Activated naive CD4-positive, alpha-beta T cell treated with anti-CD3 and anti-CD28 coated beads for 36 hours (primary cell): ENCODE data around the gene KIAA1191. TPM values are rescaled to one million over a fixed set of nuclear protein-coding genes. Genes with fewer than 3 reads are reported as not detected.

Experiments
- CTCF ChIA-PET: fragments of 350-600 bp; sonication (Branson Sonifier 250); formaldehyde crosslinking; loops from one replicate; lab custom pipeline; 2021; ENCODE audit warnings: antibody characterized with exemption; lab: Charles Lee
- DNase-seq: peaks from one replicate; pipeline ENCODE4 v3.0.0-alpha.2; 2020
- H3K27ac Mint-ChIP-seq: one replicate; pipeline ENCODE4 v1.8.0; 2021; ENCODE audit warnings: mild to moderate bottlenecking, mixed read lengths
- H3K27me3 Mint-ChIP-seq: one replicate; pipeline ENCODE4 v1.8.0; 2021; ENCODE audit warnings: low read depth, mixed read lengths
- H3K36me3 Mint-ChIP-seq: one replicate; pipeline ENCODE4 v1.8.0; 2021; ENCODE audit warnings: low read depth, mixed read lengths
- H3K4me1 Mint-ChIP-seq: one replicate; pipeline ENCODE4 v1.8.0; 2021; ENCODE audit warnings: low read depth, mixed read lengths
- H3K4me3 Mint-ChIP-seq: one replicate; pipeline ENCODE4 v1.8.0; 2021; ENCODE audit warnings: mild to moderate bottlenecking, moderate library complexity, mixed read lengths
- H3K9me3 Mint-ChIP-seq: one replicate; pipeline ENCODE4 v1.8.0; 2021; ENCODE audit warnings: mixed read lengths
- intact Hi-C: fragments of 100-400 bp; cut with micrococcal nuclease; formaldehyde crosslinking; loops from one replicate; pipeline ENCODE4 v1.15.1; 2023
- total RNA-seq, 2 experiments: library from RNA; stranded (reverse); gene quantifications; one replicate each; pipeline ENCODE4 v1.2.3, GENCODE V29; 2021

Gene KIAA1191
- total RNA-seq, 2 experiments from 2014 or later, result 33.5 to 33.7 TPM

GRCh38 chr5:176397736-176398420 is 36.3 kb upstream of the KIAA1191 start:
- H3K4me1 Mint-ChIP-seq, result no peaks in the 10 kb centered on the region
- no peak for DNase-seq
- peaks cover 6% of the 10 kb centered on the region for H3K36me3 Mint-ChIP-seq
- no peaks in the 10 kb centered on the region for H3K27me3 Mint-ChIP-seq
- intact Hi-C loops, result no loop called here
- H3K9me3 Mint-ChIP-seq, result no peaks in the 10 kb centered on the region
- H3K4me3 Mint-ChIP-seq, result no peak overlapping the region
- CTCF ChIA-PET, result no interaction called here
- H3K27ac Mint-ChIP-seq, result no peak overlapping the region

GRCh38 chr5:176396330-176396729 is 34.8 kb upstream of the KIAA1191 start:
- peaks cover 8% of the 10 kb centered on the region for H3K36me3 Mint-ChIP-seq
- H3K4me1 Mint-ChIP-seq, result no peaks in the 10 kb centered on the region
- intact Hi-C loops, result no loop called here
- H3K27ac Mint-ChIP-seq, result no peak overlapping the region
- H3K27me3 Mint-ChIP-seq, result no peaks in the 10 kb centered on the region
- no peaks in the 10 kb centered on the region for H3K9me3 Mint-ChIP-seq
- CTCF ChIA-PET, result no interaction called here
- DNase-seq, result no peak
- H3K4me3 Mint-ChIP-seq, result no peak overlapping the region

GRCh38 chr5:176394881-176395675 is 33.5 kb upstream of the KIAA1191 start:
- Mint-ChIP-seq H3K36me3 (peaks cover 14% of the 10 kb centered on the region), H3K27me3 (no peaks in the 10 kb centered on the region), H3K9me3 (no peaks in the 10 kb centered on the region), H3K4me1 (peaks cover 2% of the 10 kb centered on the region), H3K27ac (no peak overlapping the region), H3K4me3 (no peak overlapping the region)
- CTCF ChIA-PET, result no interaction called here
- DNase-seq, result no peak
- intact Hi-C loops, result no loop called here

GRCh38 chr5:176394096-176394495 is 32.5 kb upstream of the KIAA1191 start:
- Mint-ChIP-seq H3K36me3 (peaks cover 19% of the 10 kb centered on the region), H3K9me3 (no peaks in the 10 kb centered on the region), H3K4me1 (peaks cover 8% of the 10 kb centered on the region), H3K27me3 (no peaks in the 10 kb centered on the region), H3K4me3 (no peak overlapping the region), H3K27ac (no peak overlapping the region)
- DNase-seq, result no peak
- CTCF ChIA-PET, result no interaction called here
- intact Hi-C loops, result no loop called here

GRCh38 chr5:176392526-176392925 is 31.0 kb upstream of the KIAA1191 start:
- H3K27ac Mint-ChIP-seq, result no peak overlapping the region
- intact Hi-C loops, result no loop called here
- peaks cover 22% of the 10 kb centered on the region for H3K36me3 Mint-ChIP-seq
- H3K9me3 Mint-ChIP-seq, result no peaks in the 10 kb centered on the region
- no peaks in the 10 kb centered on the region for H3K27me3 Mint-ChIP-seq
- no peak overlapping the region for H3K4me3 Mint-ChIP-seq
- peaks cover 8% of the 10 kb centered on the region for H3K4me1 Mint-ChIP-seq
- no peak for DNase-seq
- CTCF ChIA-PET, result no interaction called here

GRCh38 chr5:176391999-176392398 is 30.4 kb upstream of the KIAA1191 start:
- Mint-ChIP-seq H3K4me3 (no peak overlapping the region), H3K36me3 (peaks cover 27% of the 10 kb centered on the region), H3K4me1 (peaks cover 12% of the 10 kb centered on the region), H3K27ac (no peak overlapping the region), H3K9me3 (no peaks in the 10 kb centered on the region), H3K27me3 (no peaks in the 10 kb centered on the region)
- no peak for DNase-seq
- CTCF ChIA-PET, result interaction anchor here (0.9 kb wide), 1 partner anchor 15 kb away, joined by 3 read pairs; no protein-coding TSS in a partner anchor
- intact Hi-C loops, result no loop called here

- Mint-ChIP-seq H3K4me3 (no peak overlapping the region), H3K4me1 (peaks cover 17% of the 10 kb centered on the region), H3K27ac (no peak overlapping the region), H3K27me3 (no peaks in the 10 kb centered on the region), H3K36me3 (peaks cover 32% of the 10 kb centered on the region), H3K9me3 (no peaks in the 10 kb centered on the region)
- CTCF ChIA-PET, result interaction anchor here (0.9 kb wide), 1 partner anchor 16 kb away, joined by 3 read pairs; no protein-coding TSS in a partner anchor
- no peak for DNase-seq
- intact Hi-C loops, result no loop called here
Observed at GRCh38 chr5:176391479-176391878, 29.9 kb upstream of the KIAA1191 start.

GRCh38 chr5:176389135-176390123 is 27.9 kb upstream of the KIAA1191 start:
- peak overlapping the region; percentile 100 for H3K27ac Mint-ChIP-seq
- peak overlapping the region; percentile 100 for H3K4me3 Mint-ChIP-seq
- intact Hi-C loops, result loop anchor here (1.0 to 5.0 kb wide), 4 partner anchors 27 to 1038 kb away; partner anchors contain the start of genes CLTB, GRK6, KIAA1191 and UIMC1
- H3K9me3 Mint-ChIP-seq, result no peaks in the 10 kb centered on the region
- H3K27me3 Mint-ChIP-seq, result no peaks in the 10 kb centered on the region
- CTCF ChIA-PET, result no interaction called here
- peaks cover 50% of the 10 kb centered on the region for H3K36me3 Mint-ChIP-seq
- DNase-seq, result no peak
- peaks cover 33% of the 10 kb centered on the region for H3K4me1 Mint-ChIP-seq

GRCh38 chr5:176388444-176389134 is 27.0 kb upstream of the KIAA1191 start, which contains the start of the genes HIGD2A and NOP16:
HIGD2A (plus strand) TSS chr5:176388751; CDS start chr5:176388820, 69 bp downstream.
NOP16 (minus strand) TSS chr5:176388598; CDS start chr5:176388539, 59 bp downstream.
- peak; percentile 100 for DNase-seq
- peak within 1 kb of the TSS; percentile 100 for H3K4me3 Mint-ChIP-seq
- intact Hi-C loops, result loop anchor here (1.0 to 5.0 kb wide), 8 partner anchors 27 to 1039 kb away; partner anchors contain the start of genes CLTB, FAF2, GRK6 and KIAA1191
- no peaks in the 10 kb centered on the region for H3K27me3 Mint-ChIP-seq
- peaks cover 56% of the 10 kb centered on the region for H3K36me3 Mint-ChIP-seq
- CTCF ChIA-PET, result no interaction called here
- H3K27ac Mint-ChIP-seq, result peak within 1 kb of the TSS; percentile 100
- H3K9me3 Mint-ChIP-seq, result no peaks in the 10 kb centered on the region
- peaks cover 33% of the 10 kb centered on the region for H3K4me1 Mint-ChIP-seq

GRCh38 chr5:176388003-176388443 is 26.5 kb upstream of the KIAA1191 start:
- CTCF ChIA-PET, result no interaction called here
- peaks cover 59% of the 10 kb centered on the region for H3K36me3 Mint-ChIP-seq
- DNase-seq, result no peak

GRCh38 chr5:176387384-176387925 is 25.9 kb upstream of the KIAA1191 start:
- intact Hi-C loops, result loop anchor here (5.0 kb wide), 1 partner anchor 1040 kb away; the partner anchor contains the start of gene GRK6
- peaks cover 63% of the 10 kb centered on the region for H3K36me3 Mint-ChIP-seq
- peak overlapping the region; percentile 100 for H3K4me3 Mint-ChIP-seq
- CTCF ChIA-PET, result no interaction called here
- no peaks in the 10 kb centered on the region for H3K9me3 Mint-ChIP-seq
- no peaks in the 10 kb centered on the region for H3K27me3 Mint-ChIP-seq
- H3K27ac Mint-ChIP-seq, result peak overlapping the region; percentile 100
- no peak for DNase-seq
- peaks cover 33% of the 10 kb centered on the region for H3K4me1 Mint-ChIP-seq

More at GRCh38 chr5:176388003-176388443, 26.5 kb upstream of the KIAA1191 start:
- peaks cover 33% of the 10 kb centered on the region for H3K4me1 Mint-ChIP-seq
- no peaks in the 10 kb centered on the region for H3K27me3 Mint-ChIP-seq
- H3K27ac Mint-ChIP-seq, result peak overlapping the region; percentile 100
- H3K4me3 Mint-ChIP-seq, result peak overlapping the region; percentile 100
- H3K9me3 Mint-ChIP-seq, result no peaks in the 10 kb centered on the region
- intact Hi-C loops, result loop anchor here (1.0 to 5.0 kb wide), 5 partner anchors 60 to 1039 kb away; partner anchors contain the start of genes FAF2, GRK6, RNF44 and TSPAN17
